GM23248 (cell line): ENCODE measurements around the gene ATP8A2. TPM values are rescaled to one million over a fixed set of nuclear protein-coding genes. Genes with fewer than 3 reads are reported as not detected.

Experiments used
- DNase-seq: peaks from one replicate; pipeline ENCODE4 v3.0.0-alpha.2; 2015
- H2AFZ ChIP-seq: fragments of 200-600 bp; sonication (generic); 2 replicates; pipeline ENCODE4 v1.6.1; 2016; ENCODE audit warnings: antibody characterized with exemption
- H3F3A ChIP-seq: fragments of 200-600 bp; sonication (generic); 2 replicates; pipeline ENCODE4 v1.6.1; 2016; ENCODE audit warnings: mild to moderate bottlenecking, antibody characterized with exemption, mixed run types; ENCODE audit not compliant: insufficient read depth
- H3K27ac ChIP-seq: fragments of 200-600 bp; sonication (generic); 2 replicates; pipeline ENCODE4 v1.5.1; 2016; ENCODE audit warnings: mild to moderate bottlenecking
- H3K27me3 ChIP-seq: fragments of 200-600 bp; sonication (generic); replicated peaks from 2 replicates; pipeline ENCODE4 v1.6.1; 2016; ENCODE audit warnings: mild to moderate bottlenecking; ENCODE audit not compliant: insufficient read depth
- H3K36me3 ChIP-seq: fragments of 200-600 bp; sonication (generic); 2 replicates; pipeline ENCODE4 v1.6.1; 2016; ENCODE audit warnings: low read depth, mild to moderate bottlenecking
- H3K4me1 ChIP-seq: fragments of 200-600 bp; sonication (generic); 2 replicates; pipeline ENCODE4 v1.6.1; 2016; ENCODE audit warnings: mild to moderate bottlenecking; ENCODE audit not compliant: insufficient read depth
- H3K4me2 ChIP-seq: fragments of 200-600 bp; sonication (generic); one replicate; pipeline ENCODE4 v1.6.1; 2016; ENCODE audit warnings: mild to moderate bottlenecking; ENCODE audit not compliant: unreplicated experiment
- H3K4me3 ChIP-seq: fragments of 200-600 bp; sonication (generic); 2 replicates; pipeline ENCODE4 v1.5.1; 2016; ENCODE audit warnings: mild to moderate bottlenecking
- H3K79me2 ChIP-seq: fragments of 200-600 bp; sonication (generic); 2 replicates; pipeline ENCODE4 v1.6.1; 2016; ENCODE audit warnings: mild to moderate bottlenecking; ENCODE audit not compliant: insufficient read depth
- H3K9ac ChIP-seq: fragments of 200-600 bp; sonication (generic); 2 replicates; pipeline ENCODE4 v1.6.1; 2016; ENCODE audit warnings: mild to moderate bottlenecking
- H3K9me2 ChIP-seq: fragments of 200-600 bp; sonication (generic); 2 replicates; pipeline ENCODE4 v1.6.1; 2016; ENCODE audit warnings: mixed run types, mild to moderate bottlenecking, moderate library complexity; ENCODE audit not compliant: insufficient read depth
- H3K9me3 ChIP-seq: fragments of 200-600 bp; sonication (generic); one replicate; pipeline ENCODE4 v1.6.1; 2017; ENCODE audit warnings: low read depth
- H4K20me1 ChIP-seq: fragments of 200-600 bp; sonication (generic); 2 replicates; pipeline ENCODE4 v1.6.0; 2016; ENCODE audit not compliant: insufficient read depth
- EZH2 ChIP-seq: fragments of 200-600 bp; sonication (generic); IDR thresholded peaks from 2 replicates; pipeline ENCODE4 v1.6.1; 2018; ENCODE audit warnings: antibody characterized with exemption, mild to moderate bottlenecking; ENCODE audit not compliant: insufficient read depth, poor library complexity, severe bottlenecking
- EZH2phosphoT487 ChIP-seq: fragments of 200-600 bp; sonication (generic); IDR thresholded peaks from 2 replicates; pipeline ENCODE4 v1.6.1; 2018; ENCODE audit warnings: antibody characterized with exemption, moderate library complexity, mild to moderate bottlenecking, low read depth; ENCODE audit not compliant: insufficient read depth
- WGBS, 2 experiments: methylation state at CpG; one replicate each; pipeline ENCODE4 v1.1.6; 2015 to 2017; ENCODE audit warnings: low lambda C conversion rate in 2 of 2, low coverage in 1 of 2; ENCODE audit errors: missing lambda C conversion rate in 2 of 2; 5-methylcytosine and 5-hydroxymethylcytosine counted together
- in situ Hi-C: fragments of 300-500 bp; cut with MboI; formaldehyde crosslinking; loops from 2 replicates; pipeline ENCODE4 v1.15.0; 2020
- polyA plus RNA-seq: library from polyadenylated mRNA; unstranded; fragments of >200 nt; fragmentation: Nextera tagmentation; extraction: Ambion mirVana; gene quantifications from 2 replicates; pipeline ENCODE4 v1.2.1, GENCODE V29; 2016
- total RNA-seq: library from RNA; depleted of rRNA; stranded (reverse); fragments of >200 nt; shearing (Covaris generic); gene quantifications from 2 replicates; pipeline ENCODE4 v1.2.3, GENCODE V29; 2014

ATP8A2 gene
- total and polyA plus RNA-seq, 2 experiments from 2014 or later: under 0.01 to 0.05 TPM

DNA sequence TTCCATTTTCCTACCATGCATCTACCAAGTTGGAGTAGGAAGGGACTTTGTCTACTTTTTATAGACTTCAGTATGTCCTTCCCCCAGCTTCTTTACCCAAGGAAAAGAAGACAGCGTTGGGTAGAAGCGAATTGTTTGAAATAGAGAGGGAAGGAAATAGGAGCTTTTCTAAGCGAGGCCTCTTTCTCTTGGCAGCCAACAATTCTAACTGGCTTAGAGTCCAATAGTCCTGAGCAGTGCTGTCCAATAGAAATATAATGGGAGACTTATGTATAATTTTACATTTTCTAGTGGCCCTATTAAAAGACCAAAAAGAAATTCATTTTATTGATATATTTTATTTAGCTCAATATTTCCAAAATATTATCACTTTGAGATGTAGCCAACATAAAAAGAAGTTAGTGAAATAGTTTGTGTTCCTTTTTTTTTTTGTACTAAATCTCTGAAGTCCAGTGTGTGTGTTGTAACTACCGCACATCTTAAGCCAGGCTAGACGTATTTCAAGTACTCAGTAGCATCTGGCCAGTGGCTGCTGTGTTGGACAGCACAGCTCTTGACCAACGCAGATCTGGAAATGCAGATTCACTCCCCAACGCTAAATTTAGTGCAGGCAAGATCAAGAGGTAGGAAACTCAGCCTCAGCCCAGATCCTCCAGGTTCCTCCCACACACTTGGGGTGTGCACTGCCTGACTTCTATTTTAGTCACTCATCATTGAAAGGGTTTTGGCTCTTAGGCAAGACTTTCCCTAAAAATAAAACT, 500.9 kb downstream of the ATP8A2 start:
- 44 to 47% methylated on average over 7 of the region's 7 CpGs for WGBS, 2 experiments
- H3K27ac ChIP-seq: no peak overlapping the region
- no peak for DNase-seq

DNA sequence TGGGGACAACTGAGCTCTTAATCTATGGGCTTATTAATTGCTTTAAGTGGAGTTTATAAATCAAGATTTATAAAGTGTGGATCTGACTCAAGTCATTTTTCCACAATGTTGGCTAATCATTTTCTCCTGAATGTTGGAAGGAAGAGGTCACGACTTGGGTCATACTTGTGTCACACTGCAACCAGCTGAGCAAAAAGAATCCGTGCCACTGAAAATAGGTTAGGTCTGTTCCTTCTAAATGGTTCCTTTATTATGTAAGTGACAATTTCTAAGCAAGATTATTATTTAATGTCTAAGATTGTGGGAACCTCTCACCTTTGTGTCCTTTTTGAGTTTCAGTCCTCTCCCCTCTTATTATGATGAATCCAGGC, 501.5 kb downstream of the ATP8A2 start:
- Histone ChIP-seq H3K27me3 (no peaks in the 10 kb centered on the region; the same call in 1 of the 2 replicates), H3K4me2 (no peak overlapping the region), H3K9me2 (no peaks in the 10 kb centered on the region), H3K9ac (no peak overlapping the region), H3K27ac (no peak overlapping the region), H3K9me3 (no peaks in the 10 kb centered on the region), H3K36me3 (no peaks in the 10 kb centered on the region), H3F3A (no peaks in the 10 kb centered on the region), H4K20me1 (no peaks in the 10 kb centered on the region), H3K4me1 (no peaks in the 10 kb centered on the region), H3K79me2 (no peaks in the 10 kb centered on the region), H3K4me3 (no peak overlapping the region), H2AFZ (no peak overlapping the region)
- WGBS, 2 experiments: 24 to 28% methylated on average over 2 of the region's 2 CpGs
- no peak for TF ChIP-seq EZH2
- no peak for TF ChIP-seq EZH2phosphoT487
- no peak for DNase-seq
- in situ Hi-C loops: no loop called here

More for the DNA sequence above, 500.9 kb downstream of the ATP8A2 start:
- no peaks in the 10 kb centered on the region for H3K9me2 ChIP-seq
- H3K9me3 ChIP-seq: no peaks in the 10 kb centered on the region
- no peaks in the 10 kb centered on the region for H3K79me2 ChIP-seq
- no peak overlapping the region for H2AFZ ChIP-seq
- peaks cover 2% of the 10 kb centered on the region; the same call in 1 of the 2 replicates for H3K27me3 ChIP-seq
- TF ChIP-seq EZH2 (no peak), EZH2phosphoT487 (no peak)
- H3F3A ChIP-seq: no peaks in the 10 kb centered on the region
- H3K4me2 ChIP-seq: no peak overlapping the region
- H3K9ac ChIP-seq: no peak overlapping the region
- in situ Hi-C loops: no loop called here
- no peaks in the 10 kb centered on the region for H3K36me3 ChIP-seq
- no peak overlapping the region for H3K4me3 ChIP-seq
- no peaks in the 10 kb centered on the region for H3K4me1 ChIP-seq
- no peaks in the 10 kb centered on the region for H4K20me1 ChIP-seq

DNA sequence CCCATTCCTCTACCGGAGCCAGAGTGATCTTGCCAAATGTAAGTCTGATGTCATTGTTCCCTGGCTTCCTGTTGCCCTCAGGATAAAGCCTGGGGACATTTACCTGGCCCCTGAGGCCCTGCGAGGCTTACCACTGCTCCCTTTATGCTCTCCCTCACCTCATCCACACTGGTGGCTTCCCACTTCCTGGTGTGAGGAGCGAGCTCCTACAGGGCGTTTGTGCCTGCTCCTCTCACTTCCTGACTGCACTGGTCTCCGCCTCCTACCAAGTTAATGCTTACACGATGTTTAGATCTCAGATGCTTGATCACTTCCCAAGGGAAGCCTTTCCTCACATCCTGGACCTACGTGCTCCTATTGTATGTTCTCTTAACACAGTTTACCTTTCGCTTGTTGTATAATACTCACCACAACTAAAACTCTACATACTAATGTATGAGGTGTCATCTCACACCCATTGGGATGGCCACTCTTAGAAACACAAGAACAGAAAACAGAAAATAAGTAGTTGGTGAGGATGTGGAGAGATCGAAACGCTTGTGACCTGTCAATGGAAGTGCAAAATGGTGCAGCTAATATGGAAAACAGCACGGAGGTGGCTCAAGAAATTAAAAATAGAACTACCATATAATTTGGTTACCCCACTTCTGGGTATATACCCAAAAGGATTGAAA, 502.4 kb downstream of the ATP8A2 start:
- Histone ChIP-seq H3F3A (no peaks in the 10 kb centered on the region), H3K9me2 (no peaks in the 10 kb centered on the region), H4K20me1 (no peaks in the 10 kb centered on the region), H3K27me3 (no peaks in the 10 kb centered on the region; the same call in 1 of the 2 replicates), H3K4me1 (no peaks in the 10 kb centered on the region), H3K27ac (no peak overlapping the region), H3K4me2 (no peak overlapping the region), H3K9ac (no peak overlapping the region), H2AFZ (no peak overlapping the region), H3K9me3 (no peaks in the 10 kb centered on the region), H3K4me3 (no peak overlapping the region), H3K79me2 (no peaks in the 10 kb centered on the region), H3K36me3 (no peaks in the 10 kb centered on the region)
- TF ChIP-seq EZH2 (no peak), EZH2phosphoT487 (no peak)
- in situ Hi-C loops: no loop called here
- DNase-seq: no peak
- 41 to 43% methylated on average over 11 of the region's 11 CpGs for WGBS, 2 experiments

DNA sequence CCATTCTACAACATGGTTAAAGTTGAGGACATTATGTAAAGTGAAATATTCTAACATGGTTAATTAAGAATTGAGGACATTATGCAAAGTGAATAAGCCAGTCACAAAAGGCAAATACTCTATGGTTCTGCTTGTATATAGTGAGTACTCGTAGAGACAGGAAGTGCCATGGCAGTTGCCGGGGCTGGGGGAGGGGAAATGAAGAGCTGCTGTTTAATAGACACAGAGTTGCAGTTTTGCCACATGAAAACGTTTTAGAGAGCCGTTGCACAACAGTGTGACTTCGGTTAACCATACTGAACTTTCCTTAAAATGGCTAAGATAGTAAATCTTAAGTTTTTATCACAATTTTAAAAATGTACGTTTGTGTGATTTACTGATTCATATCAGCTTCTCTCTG, 503.1 kb downstream of the ATP8A2 start:
- Histone ChIP-seq H3K79me2 (no peaks in the 10 kb centered on the region), H3F3A (no peaks in the 10 kb centered on the region), H3K27me3 (no peaks in the 10 kb centered on the region; the same call in 1 of the 2 replicates), H3K4me1 (no peaks in the 10 kb centered on the region), H3K9me2 (no peaks in the 10 kb centered on the region), H2AFZ (no peak overlapping the region), H4K20me1 (no peaks in the 10 kb centered on the region), H3K4me3 (no peak overlapping the region), H3K9ac (no peak overlapping the region), H3K9me3 (no peaks in the 10 kb centered on the region), H3K4me2 (no peak overlapping the region), H3K36me3 (no peaks in the 10 kb centered on the region), H3K27ac (no peak overlapping the region)
- no peak for DNase-seq
- in situ Hi-C loops: no loop called here
- no peak for TF ChIP-seq EZH2phosphoT487
- no peak for TF ChIP-seq EZH2
- WGBS, 2 experiments: 17 to 26% methylated on average over 6 of the region's 6 CpGs
